GM12878 (cell line): ENCODE data around the gene TPBG. TPM values are rescaled to one million over a fixed set of nuclear protein-coding genes. Genes with fewer than 3 reads are reported as not detected.

Experiments used
- ATAC-seq: fragments of 200-7000 bp; cut with Tn5 transposase; 3 replicates; pipeline ENCODE4 v1.9.1; 2020; ENCODE audit warnings: mild to moderate bottlenecking, moderate library complexity
- Bru-seq: library from RNA; stranded (reverse); fragments of 400-500 nt; gene quantifications from one replicate; lab custom pipeline; 2021; lab: Mats Ljungman, UMichigan
- BruChase-seq, 2 experiments: library from RNA; stranded (reverse); fragments of 400-500 nt; gene quantifications; one replicate each; lab custom pipeline; 2021; lab: Mats Ljungman, UMichigan
- BruUV-seq: library from RNA; stranded (reverse); fragments of 400-500 nt; replicated peaks from 2 replicates; lab custom pipeline; 2021; lab: Mats Ljungman, UMichigan
- CTCF ChIA-PET: fragments of 300-600 bp; sonication (Branson Sonifier 250); formaldehyde crosslinking; extraction: SDS; loops from one replicate; lab custom pipeline; 2021; ENCODE audit warnings: inconsistent platforms; lab: Yijun Ruan, JAX
- POLR2A ChIA-PET: fragments of 350-600 bp; formaldehyde crosslinking; extraction: SDS; loops from one replicate; lab custom pipeline; 2021; ENCODE audit warnings: inconsistent platforms; lab: Charles Lee
- RAD21 ChIA-PET: fragments of 300-600 bp; sonication (Branson Sonifier 250); formaldehyde crosslinking; loops from one replicate; lab custom pipeline; 2023; ENCODE audit warnings: antibody characterized with exemption; ENCODE audit not compliant: unreplicated experiment; lab: Charles Lee
- SMC1A ChIA-PET: fragments of 300-600 bp; sonication (Branson Sonifier 250); formaldehyde crosslinking; loops from one replicate; lab custom pipeline; 2023; ENCODE audit not compliant: unreplicated experiment, uncharacterized antibody; lab: Charles Lee
- DNase-seq: peaks from one replicate; pipeline ENCODE4 v3.0.0-alpha.2; 2011; ENCODE audit warnings: low read depth, low spot score
- FAIRE-seq: peaks from 3 replicates; lab custom pipeline; 2011; peaks lifted over from hg19 to GRCh38; lab: Jason Lieb, UNC
- H2AFZ ChIP-seq: 2 replicates; pipeline ENCODE4 v1.6.0; 2011; ENCODE audit warnings: low read depth, low read length, control low read depth; ENCODE audit not compliant: control insufficient read depth
- H3K27ac ChIP-seq: 2 replicates; pipeline ENCODE4 v1.5.1; 2011; ENCODE audit warnings: control low read depth; ENCODE audit not compliant: control insufficient read depth, insufficient read depth
- H3K27me3 ChIP-seq, 2 experiments: replicated peaks in 1 of 2; 2 replicates each; pipeline versions ENCODE4 v1.6.0 to v1.6.1; 2011; ENCODE audit warnings: low read length in 1 of 2; ENCODE audit not compliant: control insufficient read depth in 2 of 2, insufficient read depth in 2 of 2
- H3K36me3 ChIP-seq, 2 experiments: 2 replicates each; pipeline ENCODE4 v1.5.1; 2011; ENCODE audit warnings: low read length in 1 of 2; ENCODE audit not compliant: control insufficient read depth in 2 of 2, insufficient read depth in 2 of 2
- H3K4me1 ChIP-seq: 2 replicates; pipeline ENCODE4 v1.6.1; 2011; ENCODE audit warnings: mild to moderate bottlenecking, low read length, moderate library complexity, mixed read lengths; ENCODE audit not compliant: control insufficient read depth, insufficient read depth
- H3K4me2 ChIP-seq: 2 replicates; pipeline ENCODE4 v1.6.0; 2011; ENCODE audit warnings: control low read depth; ENCODE audit not compliant: control insufficient read depth, insufficient read depth
- H3K4me3 ChIP-seq: fragments of 200-600 bp; sonication (generic); 2 replicates; pipeline ENCODE4 v1.5.1; 2016
- H3K79me2 ChIP-seq: 2 replicates; pipeline ENCODE4 v1.6.0; 2011; ENCODE audit warnings: low read length; ENCODE audit not compliant: control insufficient read depth, insufficient read depth
- H3K9ac ChIP-seq: 2 replicates; pipeline ENCODE4 v1.8.0; 2011; ENCODE audit warnings: low read length, control low read depth, mixed read lengths; ENCODE audit not compliant: control insufficient read depth, insufficient read depth
- H3K9me3 ChIP-seq: replicated peaks from 3 replicates; pipeline ENCODE4 v1.5.1; 2011; ENCODE audit warnings: mild to moderate bottlenecking, low read length; ENCODE audit not compliant: control insufficient read depth, insufficient read depth
- H4K20me1 ChIP-seq: 2 replicates; pipeline ENCODE4 v1.6.0; 2011; ENCODE audit not compliant: control insufficient read depth, insufficient read depth
- BHLHE40 ChIP-seq, 2 experiments: fragments of 450-650 bp in 1 of 2; IDR thresholded peaks; 2 replicates each; pipeline ENCODE4 v1.6.1; 2011 to 2017; ENCODE audit warnings: low read depth in 2 of 2, borderline replicate concordance in 1 of 2, improper control_type of control experiment in 1 of 2, low read length in 1 of 2, mild to moderate bottlenecking in 1 of 2
- CREB1 ChIP-seq: IDR thresholded peaks from 2 replicates; pipeline ENCODE4 v1.6.1; 2012; ENCODE audit warnings: low read depth, mild to moderate bottlenecking, inconsistent platforms
- CTCF ChIP-seq, 3 experiments: IDR thresholded peaks in 2 of 3; conservative IDR thresholded peaks in 1 of 3; 2 replicates each; pipeline ENCODE4 v1.5.1; 2011; ENCODE audit warnings: low read depth in 3 of 3, low read length in 3 of 3, mild to moderate bottlenecking in 3 of 3, control low read depth in 2 of 3, moderate library complexity in 2 of 3, inconsistent platforms in 1 of 3, mixed read lengths in 1 of 3; ENCODE audit not compliant: control insufficient read depth in 2 of 3, insufficient read depth in 1 of 3; ENCODE audit errors: extremely low read depth in 1 of 3
- GABPA ChIP-seq: IDR thresholded peaks from 2 replicates; pipeline ENCODE4 v1.6.1; 2014; ENCODE audit warnings: antibody characterized with exemption, low read depth, mild to moderate bottlenecking, inconsistent platforms
- IKZF1 ChIP-seq: fragments of 450-650 bp; conservative IDR thresholded peaks from 2 replicates; pipeline ENCODE4 v1.6.1; 2017; ENCODE audit warnings: antibody characterized with exemption, mild to moderate bottlenecking
- IKZF2 ChIP-seq, 2 experiments: fragments of 450-650 bp; IDR thresholded peaks; 2 replicates each; pipeline ENCODE4 v1.6.1; 2017; ENCODE audit warnings: mild to moderate bottlenecking in 2 of 2, moderate library complexity in 2 of 2
- JUND ChIP-seq: IDR thresholded peaks from 2 replicates; pipeline ENCODE4 v1.6.1; 2012; ENCODE audit warnings: low read depth, mild to moderate bottlenecking, low read length, improper control_type of control experiment, moderate library complexity
- MTA2 ChIP-seq: fragments of 450-650 bp; IDR thresholded peaks from 2 replicates; pipeline ENCODE4 v1.6.1; 2016; ENCODE audit warnings: low read depth, mild to moderate bottlenecking, moderate library complexity
- POLR2AphosphoS5 ChIP-seq: IDR thresholded peaks from 2 replicates; pipeline ENCODE4 v1.6.1; 2011; ENCODE audit warnings: mild to moderate bottlenecking, low read length, inconsistent platforms
- RCOR1 ChIP-seq: conservative IDR thresholded peaks from 2 replicates; pipeline ENCODE4 v1.6.1; 2012; ENCODE audit warnings: low read depth, low read length, improper control_type of control experiment
- SKIL ChIP-seq: fragments of 450-650 bp; IDR thresholded peaks from 2 replicates; pipeline ENCODE4 v1.6.1; 2017; ENCODE audit warnings: mild to moderate bottlenecking, low read depth, inconsistent platforms; ENCODE audit not compliant: poor library complexity, severe bottlenecking
- ZNF384 ChIP-seq: IDR thresholded peaks from 2 replicates; pipeline ENCODE4 v1.6.1; 2012; ENCODE audit warnings: low read depth, mild to moderate bottlenecking, low read length, improper control_type of control experiment, borderline replicate concordance
- WGBS: methylation state at CpG from one replicate; pipeline ENCODE4 v1.1.6; 2016; ENCODE audit warnings: low lambda C conversion rate; ENCODE audit not compliant: insufficient replicate concordance, insufficient coverage; ENCODE audit errors: missing lambda C conversion rate; 5-methylcytosine and 5-hydroxymethylcytosine counted together
- in situ Hi-C: fragments of 300-500 bp; cut with MboI; formaldehyde crosslinking; loops from 9 replicates; pipeline ENCODE4 v1.14.3; 2018; ENCODE audit warnings: mixed read lengths
- intact Hi-C: fragments of 100-400 bp; cut with micrococcal nuclease; formaldehyde crosslinking; loops from one replicate; pipeline ENCODE4 v1.14.2; 2022; ENCODE audit not compliant: unreplicated experiment
- long read RNA-seq, 2 experiments: library from polyadenylated mRNA; unstranded; transcript quantifications; one replicate each; pipeline ENCODE4 v2.0.0, GENCODE V29; 2019 to 2020
- polyA minus RNA-seq, 3 experiments: library from RNA; depleted of rRNA, polyadenylated mRNA; stranded (reverse); fragments of >200 nt; gene quantifications; 2 replicates each; pipeline ENCODE4 v1.2.3, GENCODE V29; 2011
- polyA plus RNA-seq, 11 experiments: library from polyadenylated mRNA; depleted of rRNA in 4 of 11; unstranded in 6 of 11; stranded (reverse) in 5 of 11; fragments of >200 nt; fragmentation: Nextera tagmentation in 4 of 11; fragmentation: Illumina TruSeq in 1 of 11; extraction: Ambion mirVana in 4 of 11; extraction: Trizol in 1 of 11; gene quantifications; 1 replicate in 1 of 11; 2 replicates in 10 of 11; pipeline versions ENCODE4 v1.2.1 to v1.2.3, GENCODE V29; 2011 to 2016; ENCODE audit warnings: inconsistent platforms in 2 of 11, missing spikeins in 2 of 11, low read depth in 1 of 11
- total RNA-seq, 4 experiments: library from RNA; depleted of rRNA in 3 of 4; stranded (reverse); fragments of >200 nt in 3 of 4; fragmentation: Illumina TruSeq in 1 of 4; extraction: Trizol in 1 of 4; gene quantifications; 2 replicates each; pipeline versions ENCODE4 v1.2.1 to v1.2.3, GENCODE V29; 2013 to 2021

The TPBG gene
- total RNA-seq (2013; cell fraction: nucleolus; rRNA removed), result 1.0 and 1.1 TPM in 2 replicates
- total RNA-seq (2014; rRNA removed) (0.73 and 1.1 TPM in 2 replicates), total RNA-seq (2014; rRNA removed; fragmentation: Illumina TruSeq; extraction: Trizol) (0.18 and 0.27 TPM in 2 replicates), total RNA-seq (2021) (0.48 and 0.59 TPM in 2 replicates), polyA plus RNA-seq (2011; rRNA removed) (0.58 and 0.75 TPM in 2 replicates), polyA plus RNA-seq (2014; fragmentation: Illumina TruSeq; extraction: Trizol) (0.47 and 0.76 TPM in 2 replicates), polyA plus RNA-seq (2014; fragmentation: Nextera tagmentation; extraction: Ambion mirVana) (under 1 TPM; 0.06 to 0.33 TPM), polyA plus RNA-seq (2014; rRNA removed) (0.79 and 0.86 TPM in 2 replicates), polyA plus RNA-seq (2016; fragmentation: Nextera tagmentation; extraction: Ambion mirVana) (under 1 TPM; 0.82 to 0.98 TPM), polyA minus RNA-seq (2011; rRNA and poly(A)+ RNA removed) (0.31 and 0.66 TPM in 2 replicates), Bru-seq, nascent RNA (percentile 69 among the genes with signal in this experiment), BruChase-seq, experiment 1, labeled RNA remaining after a 6-hour chase (percentile 69 among the genes with signal in this experiment), BruChase-seq, experiment 2, labeled RNA remaining after a 2-hour chase (percentile 73 among the genes with signal in this experiment)
- 1.3 TPM for polyA plus RNA-seq (2011; ENCODE audit: low read depth)
- polyA plus RNA-seq (2011; cell fraction: cytosol; rRNA removed), result 0.52 and 0.59 TPM in 2 replicates
- 2.4 and 3.6 TPM in 2 replicates for polyA plus RNA-seq (2011; cell fraction: nucleus; rRNA removed)
- 2.0 and 3.1 TPM in 2 replicates for polyA plus RNA-seq (2012)
- polyA minus RNA-seq (2011; cell fraction: cytosol; rRNA and poly(A)+ RNA removed), result 0.73 and 1.3 TPM in 2 replicates
- polyA minus RNA-seq (2011; cell fraction: nucleus; rRNA and poly(A)+ RNA removed), result 0.73 and 1.1 TPM in 2 replicates
- long read RNA-seq, experiment 1, result 0 reads
- long read RNA-seq, experiment 2, result 0 reads

- WGBS, result 22% methylated on average over 39 of the region's 41 CpGs
- Histone ChIP-seq H3K36me3 (no peaks in the 10 kb centered on the region), H3K4me3 (peak within 1 kb of the TSS; percentile 77), H4K20me1 (no peaks in the 10 kb centered on the region), H3K79me2 (no peaks in the 10 kb centered on the region), H3K4me2 (peak within 1 kb of the TSS; percentile 86), H2AFZ (peak within 1 kb of the TSS; percentile 80), H3K27ac (no peak within 1 kb of the TSS; the same call in 1 of the 2 replicates), H3K27me3 (peaks cover 3 to 5% of the 10 kb centered on the region in 2 experiments; a peak in 2 of 4 replicates), H3K9ac (peak within 1 kb of the TSS; percentile 58), H3K9me3 (no peaks in the 10 kb centered on the region; the same call in 2 of the 3 replicates), H3K4me1 (no peaks in the 10 kb centered on the region)
- ATAC-seq, result peak; percentile 66
- RAD21 ChIA-PET, result no interaction called here
- in situ Hi-C loops (no loop called here), intact Hi-C loops (loop anchor here (10.0 kb wide), 2 partner anchors 89 to 701 kb away; partner anchors contain the start of genes DOP1A and UBE3D)
- BruUV-seq, result no TSS peak
- FAIRE-seq, result no peak
- CTCF ChIA-PET, result interaction anchor here (1.4 kb wide), 1 partner anchor 93 kb away, joined by 3 read pairs; no protein-coding TSS in a partner anchor
- POLR2A ChIA-PET, result no interaction called here
- SMC1A ChIA-PET, result no interaction called here
- DNase-seq, result no peak
- no peak for TF ChIP-seq ZNF384
- no peak for TF ChIP-seq RCOR1
- TF ChIP-seq MTA2, result no peak
- TF ChIP-seq SKIL, result peak; percentile 51
- peak; percentile 91; the same call in 1 of the 2 replicates for TF ChIP-seq JUND
- peak in 1 of 2 experiments; percentile 14; a peak in 1 of 4 replicates for TF ChIP-seq IKZF2 (IDR thresholded peaks at IDR 0.05)
- TF ChIP-seq CREB1, result 0 out of 2 replicates have a peak, but pooled peaks have one; percentile 33
- TF ChIP-seq POLR2AphosphoS5, result peak; percentile 50; the same call in 1 of the 2 replicates
- TF ChIP-seq BHLHE40 (IDR thresholded peaks at IDR 0.05; ENCODE audit: borderline replicate concordance in 1 of 2, low read depth in 2 of 2, low read length in 1 of 2), result peak; percentile 81 to 88
- peak; percentile 56 for TF ChIP-seq IKZF1
- TF ChIP-seq GABPA, result no peak
- peak in 2 of 3 experiments; percentile 15 to 38; a peak in 2 of 6 replicates for TF ChIP-seq CTCF (IDR thresholded peaks at IDR 0.05 in 2 of 3, conservative IDR thresholded peaks at IDR 0.05 in 1 of 3; ENCODE audit: control insufficient read depth in 2 of 3, extremely low read depth in 1 of 3, insufficient read depth in 1 of 3, low read depth in 3 of 3, low read length in 3 of 3)
Measured at GRCh38 chr6:82363428-82364086, at the start of gene TPBG. TPBG (plus strand) TSS chr6:82363817; CDS start chr6:82364962, 1,145 bp downstream.
